ENCODE measurements around the gene DDX42. TPM values are rescaled to one million over a fixed set of nuclear protein-coding genes. Genes with fewer than 3 reads are reported as not detected.
"Not testable (repeated sequence)": the region's sequence is repeated elsewhere in the genome, so short reads cannot be mapped to it uniquely, and the experiment has no call there.

The DDX42 gene
- total RNA-seq, 1 donor from 2014 or later = 51.7 TPM

- Histone ChIP-seq H3K36me3 (peaks cover 52% of the 10 kb centered on the region), H3K4me3 (no peak overlapping the region), H3K27me3 (ENCODE audit: low read depth) (no peaks in the 10 kb centered on the region), H3K27ac (replicated peaks) (no peak overlapping the region), H3K9me3 (replicated peaks) (no peaks in the 10 kb centered on the region), H3K4me1 (peaks cover 12% of the 10 kb centered on the region)
- no peak for DNase-seq
- TF ChIP-seq CTCF (IDR thresholded peaks at IDR 0.05; ENCODE audit: borderline replicate concordance) = no peak
- intact Hi-C loops (cut with micrococcal nuclease) = no loop called here
Measured at GRCh38 chr17:63786971-63787711, 13.2 kb downstream of the DDX42 start.

- Histone ChIP-seq H3K27me3 (ENCODE audit: low read depth) (no peaks in the 10 kb centered on the region), H3K9me3 (replicated peaks) (no peaks in the 10 kb centered on the region)
- DNase-seq = no peak
Measured at GRCh38 chr17:63790057-63790456, 16.1 kb downstream of the DDX42 start.

GRCh38 chr17:63792055-63792729 is 18.2 kb downstream of the DDX42 start:
- H3K4me3 ChIP-seq = no peak overlapping the region
- H3K36me3 ChIP-seq = peaks cover 100% of the 10 kb centered on the region
- H3K27me3 ChIP-seq (ENCODE audit: low read depth) = no peaks in the 10 kb centered on the region
- no peak for TF ChIP-seq CTCF (IDR thresholded peaks at IDR 0.05; ENCODE audit: borderline replicate concordance)
- DNase-seq = no peak
- H3K4me1 ChIP-seq = no peaks in the 10 kb centered on the region
- H3K27ac ChIP-seq (replicated peaks) = no peak overlapping the region
- intact Hi-C loops (cut with micrococcal nuclease) = no loop called here
- no peaks in the 10 kb centered on the region for H3K9me3 ChIP-seq (replicated peaks)

More at GRCh38 chr17:63790057-63790456, 16.1 kb downstream of the DDX42 start:
- no peak overlapping the region for H3K4me3 ChIP-seq
- peaks cover 82% of the 10 kb centered on the region for H3K36me3 ChIP-seq
- no peaks in the 10 kb centered on the region for H3K4me1 ChIP-seq
- H3K27ac ChIP-seq (replicated peaks) = no peak overlapping the region
- intact Hi-C loops (cut with micrococcal nuclease) = no loop called here
- no peak for TF ChIP-seq CTCF (IDR thresholded peaks at IDR 0.05; ENCODE audit: borderline replicate concordance)

- H3K27ac ChIP-seq (replicated peaks); H3K4me1 ChIP-seq; H3K9me3 ChIP-seq (replicated peaks); H3K27me3 ChIP-seq (ENCODE audit: low read depth); DNase-seq; intact Hi-C loops (cut with micrococcal nuclease); H3K4me3 ChIP-seq: not testable (repeated sequence)
- peaks cover 100% of the 10 kb centered on the region for H3K36me3 ChIP-seq
Measured at GRCh38 chr17:63796375-63796774, 22.4 kb downstream of the DDX42 start.

- Histone ChIP-seq H3K9me3 (replicated peaks) (no peaks in the 10 kb centered on the region), H3K4me3 (no peak overlapping the region), H3K36me3 (peaks cover 100% of the 10 kb centered on the region), H3K27me3 (ENCODE audit: low read depth) (no peaks in the 10 kb centered on the region), H3K4me1 (no peaks in the 10 kb centered on the region), H3K27ac (replicated peaks) (no peak overlapping the region)
- intact Hi-C loops (cut with micrococcal nuclease) = no loop called here
- no peak for TF ChIP-seq CTCF (IDR thresholded peaks at IDR 0.05; ENCODE audit: borderline replicate concordance)
- DNase-seq = no peak
Measured at GRCh38 chr17:63798572-63799106, 24.7 kb downstream of the DDX42 start.

GRCh38 chr17:63800783-63801182 is 26.8 kb downstream of the DDX42 start:
- no peak for DNase-seq
- intact Hi-C loops (cut with micrococcal nuclease) = no loop called here
- no peak for TF ChIP-seq CTCF (IDR thresholded peaks at IDR 0.05; ENCODE audit: borderline replicate concordance)
- no peak overlapping the region for H3K27ac ChIP-seq (replicated peaks)
- no peaks in the 10 kb centered on the region for H3K27me3 ChIP-seq (ENCODE audit: low read depth)
- H3K9me3 ChIP-seq (replicated peaks) = no peaks in the 10 kb centered on the region
- H3K4me3 ChIP-seq = no peak overlapping the region
- peaks cover 100% of the 10 kb centered on the region for H3K36me3 ChIP-seq
- H3K4me1 ChIP-seq = no peaks in the 10 kb centered on the region

Data from left ventricle myocardium inferior (tissue), 1 donor.